Uterus (tissue), 4 donors: ENCODE measurements around the gene PP2D1. TPM values are rescaled to one million over a fixed set of nuclear protein-coding genes. Genes with fewer than 3 reads are reported as not detected.
"Not testable (repeated sequence)": the region's sequence is repeated elsewhere in the genome, so short reads cannot be mapped to it uniquely, and the experiment has no call there.

Experiments
- DNase-seq, 2 donors: peaks; one replicate each; pipeline ENCODE4 v3.0.0-alpha.2; 2019 to 2020
- H3K27ac ChIP-seq, 2 donors: fragments of 200-600 bp; sonication (generic); 1 replicate in 1 of 2; 2 replicates in 1 of 2; pipeline ENCODE4 v1.5.1; 2016 to 2018
- H3K27me3 ChIP-seq, 2 donors: fragments of 200-600 bp; sonication (generic); one replicate each; pipeline ENCODE4 v1.5.1; 2018 to 2019; ENCODE audit warnings: control low read depth in 1 of 2
- H3K36me3 ChIP-seq, 2 donors: fragments of 200-600 bp; sonication (generic); one replicate each; pipeline ENCODE4 v1.5.1; 2019; ENCODE audit warnings: control low read depth in 1 of 2
- H3K4me1 ChIP-seq, 2 donors: fragments of 200-600 bp; sonication (generic); one replicate each; pipeline ENCODE4 v1.5.1; 2018 to 2019; ENCODE audit warnings: control low read depth in 1 of 2
- H3K4me3 ChIP-seq, 2 donors: fragments of 200-600 bp; sonication (generic); 1 replicate in 1 of 2; 2 replicates in 1 of 2; pipeline ENCODE4 v1.5.1; 2018 to 2019; ENCODE audit warnings: mild to moderate bottlenecking in 1 of 2
- H3K9me3 ChIP-seq, 2 donors: fragments of 200-600 bp; sonication (generic); one replicate each; pipeline ENCODE4 v1.5.1; 2019; ENCODE audit warnings: control low read depth in 1 of 2
- CTCF ChIP-seq, 4 experiments: fragments of 200-600 bp in 2 of 4; fragments of 450-650 bp in 2 of 4; sonication (generic) in 2 of 4; IDR thresholded peaks; one replicate each; pipeline ENCODE4 v1.5.1; 2016 to 2019; ENCODE audit warnings: antibody characterized with exemption in 4 of 4, mild to moderate bottlenecking in 2 of 4, moderate library complexity in 1 of 4
- POLR2A ChIP-seq, 2 donors: fragments of 450-650 bp; IDR thresholded peaks; one replicate each; pipeline ENCODE4 v1.6.1; 2016; ENCODE audit warnings: antibody characterized with exemption in 2 of 2, mild to moderate bottlenecking in 1 of 2, moderate library complexity in 1 of 2
- intact Hi-C: fragments of 100-400 bp; cut with DNase I; formaldehyde crosslinking; loops from one replicate; pipeline ENCODE4 v1.15.1; 2023; ENCODE audit warnings: low total_unique reads
- total RNA-seq, 4 donors: library from RNA; depleted of rRNA in 3 of 4; stranded (reverse); fragments of >200 nt in 3 of 4; gene quantifications; one replicate each; pipeline versions ENCODE4 v1.1.0 to v1.2.4, GENCODE V29; 2014 to 2023
- donor health status: DM: yes; HTN: yes; CAD: no.

The PP2D1 gene
- total RNA-seq, 4 donors from 2014 or later: not detected

- intact Hi-C loops: no loop called here
- Histone ChIP-seq H3K36me3 (no peaks in the 10 kb centered on the region), H3K27ac (peak overlapping the region; percentile 24 to 36), H3K9me3 (no peaks in the 10 kb centered on the region), H3K4me1 (no peaks in the 10 kb centered on the region), H3K27me3 (no peaks in the 10 kb centered on the region), H3K4me3 (no peak overlapping the region)
- DNase-seq: no peak
- TF ChIP-seq POLR2A (IDR thresholded peaks at IDR 0.05): no peak
- TF ChIP-seq CTCF (IDR thresholded peaks at IDR 0.05): no peak
Observed at GRCh38 chr3:20022954-20023622, 11.0 kb upstream of the PP2D1 start.

- H3K27me3 ChIP-seq, intact Hi-C loops, H3K27ac ChIP-seq, H3K36me3 ChIP-seq, H3K4me3 ChIP-seq, H3K4me1 ChIP-seq, DNase-seq, H3K9me3 ChIP-seq: not testable (repeated sequence)
Observed at GRCh38 chr3:20016076-20016475, 4.0 kb upstream of the PP2D1 start.

DNA sequence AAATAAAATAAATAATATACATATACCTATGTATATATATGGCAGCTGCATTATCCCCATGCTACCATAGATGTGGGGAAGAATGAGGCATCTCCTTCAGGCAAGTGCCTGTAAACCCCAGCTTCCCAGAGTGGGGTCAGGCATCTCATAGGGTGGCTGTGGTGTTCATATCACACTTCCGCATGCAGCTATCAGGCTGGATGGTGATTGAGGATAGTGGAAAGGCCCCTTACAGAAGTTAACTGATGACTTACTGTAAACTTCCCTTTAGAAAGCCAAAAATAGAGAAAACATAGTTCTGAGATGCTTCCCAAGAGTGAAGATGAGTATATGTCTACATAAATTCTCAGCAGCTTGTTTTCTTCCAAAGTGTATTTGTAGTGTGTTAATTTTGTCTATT lies 3.5 kb upstream of the PP2D1 start:
- Histone ChIP-seq H3K9me3 (no peaks in the 10 kb centered on the region), H3K4me3 (no peak overlapping the region), H3K27me3 (no peaks in the 10 kb centered on the region), H3K4me1 (no peaks in the 10 kb centered on the region), H3K36me3 (no peaks in the 10 kb centered on the region), H3K27ac (no peak overlapping the region)
- DNase-seq: no peak
- intact Hi-C loops: no loop called here
- no peak for TF ChIP-seq POLR2A (IDR thresholded peaks at IDR 0.05)
- no peak for TF ChIP-seq CTCF (IDR thresholded peaks at IDR 0.05)

GRCh38 chr3:20013396-20013795 lies 1.3 kb upstream of the PP2D1 start:
- H3K4me1 ChIP-seq: no peaks in the 10 kb centered on the region
- no peak overlapping the region for H3K4me3 ChIP-seq
- H3K27ac ChIP-seq: no peak overlapping the region
- intact Hi-C loops: no loop called here
- TF ChIP-seq CTCF (IDR thresholded peaks at IDR 0.05) (no peak), POLR2A (IDR thresholded peaks at IDR 0.05) (no peak)
- no peaks in the 10 kb centered on the region for H3K36me3 ChIP-seq
- H3K9me3 ChIP-seq: no peaks in the 10 kb centered on the region
- no peak for DNase-seq
- H3K27me3 ChIP-seq: no peaks in the 10 kb centered on the region

- H3K4me3 ChIP-seq: no peak overlapping the region
- H3K36me3 ChIP-seq: no peaks in the 10 kb centered on the region
- no peaks in the 10 kb centered on the region for H3K4me1 ChIP-seq
- no peak overlapping the region for H3K27ac ChIP-seq
- H3K9me3 ChIP-seq: no peaks in the 10 kb centered on the region
- DNase-seq: no peak
- intact Hi-C loops: no loop called here
- no peaks in the 10 kb centered on the region for H3K27me3 ChIP-seq
- TF ChIP-seq CTCF (IDR thresholded peaks at IDR 0.05) (no peak), POLR2A (IDR thresholded peaks at IDR 0.05) (no peak)
Observed at GRCh38 chr3:20008646-20009045, 3.4 kb downstream of the PP2D1 start.

GRCh38 chr3:20007960-20008359 lies 4.1 kb downstream of the PP2D1 start:
- no peaks in the 10 kb centered on the region for H3K27me3 ChIP-seq
- H3K36me3 ChIP-seq: no peaks in the 10 kb centered on the region
- DNase-seq: no peak
- intact Hi-C loops: no loop called here
- H3K27ac ChIP-seq: no peak overlapping the region
- H3K4me3 ChIP-seq: no peak overlapping the region
- H3K4me1 ChIP-seq: no peaks in the 10 kb centered on the region
- TF ChIP-seq CTCF (IDR thresholded peaks at IDR 0.05) (no peak), POLR2A (IDR thresholded peaks at IDR 0.05) (no peak)
- no peaks in the 10 kb centered on the region for H3K9me3 ChIP-seq
